Keratinocyte (primary cell): ENCODE results near the gene ASCC2.

Source experiments
- EZH2 ChIP-seq: IDR thresholded peaks from one replicate; pipeline ENCODE4 v1.6.1; 2012; ENCODE audit warnings: inconsistent platforms, mild to moderate bottlenecking, low read length, moderate library complexity
- TF ChIP-seq, protein P1 (sequence below), 3 experiments: IDR thresholded peaks in 1 of 3; conservative IDR thresholded peaks in 1 of 3; optimal IDR thresholded peaks in 1 of 3; 2 replicates in 2 of 3; 3 replicates in 1 of 3; pipeline versions ENCODE3 to v1.5.1; 2011; ENCODE audit warnings: low read length in 3 of 3, mild to moderate bottlenecking in 3 of 3, moderate library complexity in 2 of 3, control low read depth in 1 of 3, inconsistent platforms in 1 of 3; ENCODE audit not compliant: insufficient read depth in 2 of 3; ENCODE audit errors: extremely low read depth in 1 of 3

DNA sequence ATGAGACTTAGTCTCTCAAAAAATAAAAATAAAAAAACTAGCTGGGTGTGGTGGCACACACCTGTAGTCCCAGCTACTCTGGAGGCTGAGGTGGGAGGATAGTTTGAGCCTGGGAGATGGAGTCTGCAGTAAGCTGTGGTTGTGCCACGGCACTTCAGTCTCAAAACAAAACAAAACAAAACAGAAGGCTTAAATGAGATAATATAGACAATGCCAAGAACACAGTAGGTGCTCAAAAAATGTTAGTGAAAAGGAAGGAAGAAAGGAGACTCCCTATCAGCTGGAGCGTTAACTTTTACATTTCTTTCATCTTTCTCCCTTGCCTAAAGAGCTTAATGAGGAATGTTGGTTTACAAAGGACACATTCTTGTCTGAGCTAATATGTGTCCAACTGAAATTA lies 4.1 kb upstream of the ASCC2 start:
- TF ChIP-seq, protein P1, sequence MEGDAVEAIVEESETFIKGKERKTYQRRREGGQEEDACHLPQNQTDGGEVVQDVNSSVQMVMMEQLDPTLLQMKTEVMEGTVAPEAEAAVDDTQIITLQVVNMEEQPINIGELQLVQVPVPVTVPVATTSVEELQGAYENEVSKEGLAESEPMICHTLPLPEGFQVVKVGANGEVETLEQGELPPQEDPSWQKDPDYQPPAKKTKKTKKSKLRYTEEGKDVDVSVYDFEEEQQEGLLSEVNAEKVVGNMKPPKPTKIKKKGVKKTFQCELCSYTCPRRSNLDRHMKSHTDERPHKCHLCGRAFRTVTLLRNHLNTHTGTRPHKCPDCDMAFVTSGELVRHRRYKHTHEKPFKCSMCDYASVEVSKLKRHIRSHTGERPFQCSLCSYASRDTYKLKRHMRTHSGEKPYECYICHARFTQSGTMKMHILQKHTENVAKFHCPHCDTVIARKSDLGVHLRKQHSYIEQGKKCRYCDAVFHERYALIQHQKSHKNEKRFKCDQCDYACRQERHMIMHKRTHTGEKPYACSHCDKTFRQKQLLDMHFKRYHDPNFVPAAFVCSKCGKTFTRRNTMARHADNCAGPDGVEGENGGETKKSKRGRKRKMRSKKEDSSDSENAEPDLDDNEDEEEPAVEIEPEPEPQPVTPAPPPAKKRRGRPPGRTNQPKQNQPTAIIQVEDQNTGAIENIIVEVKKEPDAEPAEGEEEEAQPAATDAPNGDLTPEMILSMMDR (optimal IDR thresholded peaks at IDR 0.05 in 1 of 3, IDR thresholded peaks at IDR 0.05 in 1 of 3, conservative IDR thresholded peaks at IDR 0.05 in 1 of 3; ENCODE audit: extremely low read depth in 1 of 3, insufficient read depth in 2 of 3, low read length in 3 of 3): no peak
- TF ChIP-seq EZH2: no peak
